ENCODE measurements around the gene OTUB1. TPM values are rescaled to one million over a fixed set of nuclear protein-coding genes. Genes with fewer than 3 reads are reported as not detected.
A peak's percentile ranks its signal among the peaks of the same experiment; 100 is the strongest.

The OTUB1 gene
- total RNA-seq, 4 donors from 2014 or later: 47.7 to 70.4 (median 53.2) TPM

DNA sequence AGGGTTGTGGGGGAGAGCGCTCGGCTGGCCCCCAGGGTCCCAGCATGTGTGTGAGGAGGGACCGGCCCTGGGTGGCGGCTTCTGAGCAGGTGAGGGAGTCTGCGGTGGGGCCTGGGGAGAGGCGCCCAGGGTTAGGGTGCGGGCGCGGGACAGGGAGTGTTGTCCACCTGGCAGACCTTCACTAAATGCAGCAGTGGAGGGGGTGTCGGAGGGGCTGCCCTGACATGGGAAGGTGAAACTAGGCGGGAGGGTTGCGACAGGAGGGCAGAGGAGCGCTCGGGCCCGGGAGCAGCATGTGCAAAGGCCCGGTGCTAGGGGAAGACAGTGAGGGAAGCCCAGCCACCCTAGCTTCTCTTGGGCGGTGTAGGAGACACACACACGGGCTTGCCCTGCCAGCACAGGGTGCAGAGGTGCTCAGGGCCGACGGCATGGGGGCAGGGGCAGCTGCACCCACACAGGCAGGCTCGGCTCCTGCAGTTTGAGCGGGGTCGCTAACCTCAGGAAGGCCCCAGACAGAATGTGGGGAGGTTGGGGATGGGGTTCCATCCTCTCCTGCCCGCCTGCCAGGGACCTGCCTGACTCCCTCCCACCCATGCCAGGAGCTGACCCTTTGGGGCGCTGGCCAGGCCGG, 22.2 kb downstream of the OTUB1 start:
- WGBS, 2 donors (ENCODE audit: low coverage in 1 of 2): 86 to 94% methylated on average over 3 to 15 of the region's 26 CpGs
- ATAC-seq: no peak
- H3K27me3 ChIP-seq: peaks cover 12% of the 10 kb centered on the region
- no peaks in the 10 kb centered on the region for H3K9me3 ChIP-seq
- H3K4me1 ChIP-seq: peaks cover 0 to 25% (median 11%) of the 10 kb centered on the region in 3 donors
- TF ChIP-seq POLR2AphosphoS5 (IDR thresholded peaks at IDR 0.05) (no peak), POLR2A (IDR thresholded peaks at IDR 0.05) (no peak), EP300 (IDR thresholded peaks at IDR 0.05) (no peak)
- TF ChIP-seq, protein P1, sequence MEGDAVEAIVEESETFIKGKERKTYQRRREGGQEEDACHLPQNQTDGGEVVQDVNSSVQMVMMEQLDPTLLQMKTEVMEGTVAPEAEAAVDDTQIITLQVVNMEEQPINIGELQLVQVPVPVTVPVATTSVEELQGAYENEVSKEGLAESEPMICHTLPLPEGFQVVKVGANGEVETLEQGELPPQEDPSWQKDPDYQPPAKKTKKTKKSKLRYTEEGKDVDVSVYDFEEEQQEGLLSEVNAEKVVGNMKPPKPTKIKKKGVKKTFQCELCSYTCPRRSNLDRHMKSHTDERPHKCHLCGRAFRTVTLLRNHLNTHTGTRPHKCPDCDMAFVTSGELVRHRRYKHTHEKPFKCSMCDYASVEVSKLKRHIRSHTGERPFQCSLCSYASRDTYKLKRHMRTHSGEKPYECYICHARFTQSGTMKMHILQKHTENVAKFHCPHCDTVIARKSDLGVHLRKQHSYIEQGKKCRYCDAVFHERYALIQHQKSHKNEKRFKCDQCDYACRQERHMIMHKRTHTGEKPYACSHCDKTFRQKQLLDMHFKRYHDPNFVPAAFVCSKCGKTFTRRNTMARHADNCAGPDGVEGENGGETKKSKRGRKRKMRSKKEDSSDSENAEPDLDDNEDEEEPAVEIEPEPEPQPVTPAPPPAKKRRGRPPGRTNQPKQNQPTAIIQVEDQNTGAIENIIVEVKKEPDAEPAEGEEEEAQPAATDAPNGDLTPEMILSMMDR (IDR thresholded peaks at IDR 0.05): no peak
- peak overlapping the region in 3 of 4 donors; percentile 17 to 67 (median 49) for H3K27ac ChIP-seq
- H3K36me3 ChIP-seq: no peaks in the 10 kb centered on the region
- H3K4me3 ChIP-seq: peak overlapping the region in 1 of 2 donors; percentile 46

DNA sequence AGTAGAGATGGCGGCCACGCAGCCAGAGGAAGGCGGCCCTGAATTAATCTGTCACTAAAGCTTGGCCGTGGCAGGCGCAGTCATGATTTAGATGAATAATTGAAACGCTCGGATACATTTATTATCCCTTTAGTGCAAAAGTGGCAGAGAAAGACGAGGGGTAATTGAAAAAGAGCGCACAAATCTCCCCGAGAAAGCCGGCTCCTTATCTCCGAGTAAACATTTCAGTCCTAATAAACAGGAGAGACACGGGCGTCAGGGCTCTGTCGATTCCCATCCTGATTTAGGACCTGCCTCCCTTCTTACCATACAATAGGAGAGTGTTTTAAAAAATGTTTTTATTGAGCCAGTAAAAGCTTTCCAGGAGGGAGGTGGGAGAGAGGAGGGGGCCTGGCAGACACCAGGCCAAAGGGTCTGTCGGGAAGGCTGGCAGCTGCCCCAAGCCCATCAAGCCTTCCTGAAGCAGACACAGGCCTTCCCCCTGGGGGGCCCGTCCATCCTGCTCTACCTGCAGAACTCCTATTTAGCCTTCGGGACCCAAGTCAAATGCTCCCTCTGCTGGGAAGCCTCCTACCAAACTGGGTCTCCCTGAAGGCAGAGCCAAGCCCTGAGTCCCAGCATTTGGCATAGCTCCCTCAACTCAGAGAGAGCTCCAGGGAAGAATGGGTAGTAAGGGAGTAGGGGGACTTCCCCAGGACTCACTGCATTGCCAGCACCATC, 22.8 kb downstream of the OTUB1 start:
- TF ChIP-seq, protein P1 (IDR thresholded peaks at IDR 0.05): no peak
- TF ChIP-seq POLR2AphosphoS5 (IDR thresholded peaks at IDR 0.05) (no peak), POLR2A (IDR thresholded peaks at IDR 0.05) (no peak), EP300 (IDR thresholded peaks at IDR 0.05) (no peak)
- Histone ChIP-seq H3K4me1 (peaks cover 0 to 25% (median 11%) of the 10 kb centered on the region in 3 donors), H3K27me3 (peaks cover 12% of the 10 kb centered on the region), H3K4me3 (no peak overlapping the region), H3K36me3 (no peaks in the 10 kb centered on the region), H3K9me3 (no peaks in the 10 kb centered on the region), H3K27ac (no peak overlapping the region)
- 88 to 93% methylated on average over 10 to 12 of the region's 18 CpGs for WGBS, 2 donors (ENCODE audit: low coverage in 1 of 2)
- no peak for ATAC-seq

DNA sequence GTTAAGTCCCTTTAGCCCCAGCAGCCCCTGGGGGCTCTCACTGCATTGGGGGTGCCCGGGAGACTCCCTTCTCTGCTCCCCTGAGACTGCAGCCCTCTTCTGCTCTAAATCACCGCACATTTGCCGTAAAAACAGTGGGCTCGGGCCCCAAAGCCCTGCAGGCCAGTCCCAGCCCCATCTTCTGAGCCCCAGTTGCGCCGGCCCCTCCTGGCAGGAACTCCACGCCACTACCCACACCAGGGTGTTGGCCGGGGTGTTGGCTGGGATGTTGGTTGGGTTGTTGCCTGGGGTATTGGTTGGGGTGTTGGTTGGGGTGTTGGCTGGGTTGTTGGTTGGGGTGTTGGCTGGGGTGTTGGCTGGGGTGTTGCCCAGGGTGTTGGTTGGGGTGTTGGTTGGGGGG, 23.5 kb downstream of the OTUB1 start:
- Histone ChIP-seq H3K36me3 (no peaks in the 10 kb centered on the region), H3K27me3 (peaks cover 12% of the 10 kb centered on the region), H3K27ac (no peak overlapping the region), H3K4me3 (no peak overlapping the region), H3K9me3 (no peaks in the 10 kb centered on the region), H3K4me1 (peaks cover 0 to 25% (median 11%) of the 10 kb centered on the region in 3 donors)
- ATAC-seq: no peak
- no CpG with 5 or more reads among the region's 8 CpGs for WGBS, 2 donors (ENCODE audit: low coverage in 1 of 2)
- TF ChIP-seq, protein P1 (IDR thresholded peaks at IDR 0.05): no peak
- TF ChIP-seq POLR2A (IDR thresholded peaks at IDR 0.05): no peak

DNA sequence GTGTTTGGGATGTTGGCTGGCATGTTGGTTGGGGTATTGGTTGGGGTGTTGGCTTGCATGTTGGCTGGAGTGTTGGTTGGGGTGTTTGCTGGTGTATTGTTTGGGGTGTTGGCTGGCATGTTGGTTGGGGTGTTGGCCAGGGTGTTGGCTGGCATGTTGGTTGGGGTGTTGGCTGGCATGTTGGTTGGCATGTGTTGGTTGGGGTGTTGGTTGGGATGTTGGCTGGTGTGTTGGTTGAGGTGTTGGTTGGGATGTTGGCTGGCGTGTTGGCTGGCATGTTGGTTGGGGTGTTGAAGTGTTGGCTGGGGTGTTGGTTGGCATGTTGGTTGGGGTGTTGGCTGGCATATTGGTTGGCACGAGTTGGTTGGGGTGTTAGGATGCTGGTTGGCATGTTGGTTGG, 24.5 kb downstream of the OTUB1 start:
- no peak overlapping the region for H3K27ac ChIP-seq
- ATAC-seq: no peak
- no peaks in the 10 kb centered on the region for H3K9me3 ChIP-seq
- no peak overlapping the region for H3K4me3 ChIP-seq
- TF ChIP-seq EP300 (IDR thresholded peaks at IDR 0.05) (no peak), POLR2A (IDR thresholded peaks at IDR 0.05) (no peak), POLR2AphosphoS5 (IDR thresholded peaks at IDR 0.05) (no peak)
- TF ChIP-seq, protein P1 (IDR thresholded peaks at IDR 0.05): no peak
- no peaks in the 10 kb centered on the region for H3K36me3 ChIP-seq
- H3K27me3 ChIP-seq: peaks cover 2% of the 10 kb centered on the region
- WGBS, 2 donors (ENCODE audit: low coverage in 1 of 2): no CpG with 5 or more reads among the region's 2 CpGs
- H3K4me1 ChIP-seq: peaks cover 0 to 25% (median 11%) of the 10 kb centered on the region in 3 donors

DNA sequence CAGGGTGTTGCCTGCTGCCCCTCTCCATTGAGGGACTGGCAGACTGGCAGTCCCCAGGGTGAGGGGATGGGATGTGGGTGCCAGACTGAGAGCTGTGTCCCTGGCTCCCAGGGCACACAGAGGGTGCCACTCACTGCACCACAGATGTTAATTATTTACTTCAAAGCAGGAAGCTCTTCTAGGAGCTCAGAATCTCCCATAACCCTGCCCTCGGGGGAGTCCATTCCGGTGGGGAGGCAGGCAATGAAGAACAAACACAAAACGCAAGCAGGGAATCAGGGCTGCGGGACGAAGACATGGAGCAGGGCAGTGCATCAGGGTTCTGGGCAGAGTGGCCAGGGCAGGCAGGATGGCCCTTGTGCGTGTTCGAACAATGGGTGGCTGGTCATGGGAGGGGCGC, 25.1 kb downstream of the OTUB1 start:
- 93% methylated on average over 3 of the region's 8 CpGs; no CpG with 5 or more reads in 1 of the 2 donors for WGBS, 2 donors (ENCODE audit: low coverage in 1 of 2)

More for the DNA sequence above, 25.1 kb downstream of the OTUB1 start:
- Histone ChIP-seq H3K9me3 (no peaks in the 10 kb centered on the region), H3K27me3 (no peaks in the 10 kb centered on the region), H3K4me1 (peaks cover 0 to 24% (median 11%) of the 10 kb centered on the region in 3 donors), H3K36me3 (no peaks in the 10 kb centered on the region), H3K4me3 (no peak overlapping the region), H3K27ac (no peak overlapping the region)
- TF ChIP-seq EP300 (IDR thresholded peaks at IDR 0.05) (no peak), POLR2AphosphoS5 (IDR thresholded peaks at IDR 0.05) (no peak), POLR2A (IDR thresholded peaks at IDR 0.05) (no peak)
- TF ChIP-seq, protein P1 (IDR thresholded peaks at IDR 0.05): no peak
- no peak for ATAC-seq
